Loucy (cell line): ENCODE data around the gene BRIP1.

Experiments used
- EZH2phosphoT487 ChIP-seq: fragments of 200-600 bp; IDR thresholded peaks from 2 replicates; pipeline ENCODE4 v1.6.1; 2018; ENCODE audit warnings: antibody characterized with exemption, mild to moderate bottlenecking, moderate library complexity, borderline replicate concordance
- TF ChIP-seq, protein P1 (sequence below): fragments of 200-600 bp; sonication (generic); conservative IDR thresholded peaks from 2 replicates; pipeline ENCODE4 v1.5.1; 2014; ENCODE audit warnings: mild to moderate bottlenecking, antibody characterized with exemption, low read length

DNA sequence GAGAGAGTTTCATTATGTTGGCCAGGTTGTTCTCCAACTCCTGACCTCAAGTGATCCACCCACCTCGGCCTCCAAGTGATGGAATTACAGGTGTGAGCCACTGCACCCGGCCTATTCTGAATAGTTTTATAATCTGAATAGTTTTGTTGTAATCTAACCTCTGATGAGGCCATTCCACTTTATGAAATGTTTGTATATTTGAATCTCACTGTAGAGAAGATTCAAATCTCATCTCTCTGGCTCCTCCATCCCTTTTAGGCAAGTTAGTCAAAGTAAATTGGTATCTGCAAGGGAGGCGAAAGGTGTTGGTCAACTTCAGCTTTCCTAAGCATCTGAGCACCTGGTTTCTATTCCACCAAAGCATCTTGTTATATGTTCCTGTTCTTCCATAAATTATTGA, 131.2 kb downstream of the BRIP1 start:
- TF ChIP-seq, protein P1, sequence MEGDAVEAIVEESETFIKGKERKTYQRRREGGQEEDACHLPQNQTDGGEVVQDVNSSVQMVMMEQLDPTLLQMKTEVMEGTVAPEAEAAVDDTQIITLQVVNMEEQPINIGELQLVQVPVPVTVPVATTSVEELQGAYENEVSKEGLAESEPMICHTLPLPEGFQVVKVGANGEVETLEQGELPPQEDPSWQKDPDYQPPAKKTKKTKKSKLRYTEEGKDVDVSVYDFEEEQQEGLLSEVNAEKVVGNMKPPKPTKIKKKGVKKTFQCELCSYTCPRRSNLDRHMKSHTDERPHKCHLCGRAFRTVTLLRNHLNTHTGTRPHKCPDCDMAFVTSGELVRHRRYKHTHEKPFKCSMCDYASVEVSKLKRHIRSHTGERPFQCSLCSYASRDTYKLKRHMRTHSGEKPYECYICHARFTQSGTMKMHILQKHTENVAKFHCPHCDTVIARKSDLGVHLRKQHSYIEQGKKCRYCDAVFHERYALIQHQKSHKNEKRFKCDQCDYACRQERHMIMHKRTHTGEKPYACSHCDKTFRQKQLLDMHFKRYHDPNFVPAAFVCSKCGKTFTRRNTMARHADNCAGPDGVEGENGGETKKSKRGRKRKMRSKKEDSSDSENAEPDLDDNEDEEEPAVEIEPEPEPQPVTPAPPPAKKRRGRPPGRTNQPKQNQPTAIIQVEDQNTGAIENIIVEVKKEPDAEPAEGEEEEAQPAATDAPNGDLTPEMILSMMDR = no peak
- TF ChIP-seq EZH2phosphoT487 = no peak
